ENCODE results near the gene GIPC3. TPM values are rescaled to one million over a fixed set of nuclear protein-coding genes. Genes with fewer than 3 reads are reported as not detected.
A peak's percentile ranks its signal among the peaks of the same experiment; 100 is the strongest.

Gene GIPC3
- polyA plus RNA-seq, 4 donors: 0.54 to 1.1 (median 0.62) TPM; not detected in 1

DNA sequence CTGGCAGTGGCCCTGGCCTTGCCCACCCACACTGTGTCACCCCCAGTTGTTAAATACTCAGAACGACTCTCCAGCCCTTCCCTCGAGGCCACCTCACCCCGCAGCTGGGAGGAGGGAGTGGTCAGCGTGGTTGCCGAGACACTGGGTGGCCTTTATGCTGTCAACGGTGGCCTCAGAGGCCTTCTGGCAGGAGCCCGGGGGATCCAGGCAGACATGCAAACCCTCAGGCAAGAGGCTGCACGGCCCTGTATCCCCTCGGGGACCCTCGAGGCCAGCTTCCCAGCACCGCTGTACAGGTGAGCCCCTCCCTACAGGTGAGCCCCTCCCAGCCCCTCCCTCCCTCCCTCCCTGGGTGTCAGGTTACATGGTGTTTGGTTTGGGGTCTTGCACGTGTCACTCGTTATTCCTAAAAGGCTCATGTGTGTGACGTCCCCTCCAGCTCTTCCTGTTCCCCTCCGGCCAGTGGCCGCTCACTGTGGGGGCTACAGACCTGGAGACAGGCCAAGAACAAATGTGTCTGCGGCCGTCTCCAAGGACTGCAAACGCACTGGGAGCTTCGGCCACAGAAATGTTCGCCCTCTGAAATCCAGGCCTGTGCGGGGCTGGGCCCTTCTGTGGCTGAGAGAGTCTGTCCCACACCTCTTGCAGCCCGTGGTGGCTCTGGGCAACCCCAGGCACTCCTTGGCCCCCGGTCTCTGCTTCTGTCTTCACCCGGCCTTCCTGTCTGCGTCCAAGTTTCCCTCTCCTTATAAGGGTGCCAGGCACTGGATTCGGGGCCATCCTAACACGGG is 46.1 kb upstream of the GIPC3 start, which contains the start of gene TEKTIP1:
Gene TEKTIP1, plus strand, starts transcription at position 210 of the 791 bp plus-strand sequence. Its CDS starts 4 bp downstream, at position 214.
- DNase-seq: no peak

DNA sequence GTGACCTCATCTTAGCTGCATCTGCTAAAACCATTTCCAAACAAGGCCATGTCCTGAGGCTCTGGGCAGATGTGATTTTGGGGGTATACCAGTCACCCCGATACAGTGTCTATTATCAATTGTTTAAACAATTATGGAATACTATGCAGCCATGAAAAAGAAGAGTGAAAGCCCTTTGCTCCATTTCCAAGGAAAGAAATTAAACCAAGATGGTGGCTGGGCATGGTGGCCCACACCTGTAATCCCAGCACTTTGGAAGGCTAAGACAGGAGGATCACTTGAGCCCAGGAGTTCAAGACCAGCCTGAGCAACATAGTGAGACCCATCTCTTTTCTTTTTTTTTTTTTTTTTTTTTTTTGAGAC is 45.5 kb upstream of the GIPC3 start:
- H3K9me3 ChIP-seq (ENCODE audit: control insufficient read depth in 2 of 2, insufficient read depth in 1 of 2, low read depth in 1 of 2, low read length in 1 of 2): peaks cover 0 to 4% of the 10 kb centered on the region in 2 donors
- 83 to 96% (median 93%) methylated on average over 1 of the region's 1 CpG for WGBS, 3 donors
- DNase-seq (no peak), FAIRE-seq (no peak)
- no peak overlapping the region for H3K27ac ChIP-seq (ENCODE audit: low read depth in 1 of 3, low read length in 2 of 3)
- no peak overlapping the region for H3K4me3 ChIP-seq (ENCODE audit: low read depth in 1 of 3, low read length in 3 of 3)
- no peaks in the 10 kb centered on the region for H3K4me1 ChIP-seq (ENCODE audit: control insufficient read depth in 3 of 3, insufficient read depth in 2 of 3, low read depth in 1 of 3, low read length in 2 of 3)
- no peaks in the 10 kb centered on the region for H3K27me3 ChIP-seq (ENCODE audit: control insufficient read depth in 3 of 3, insufficient read depth in 3 of 3, low read length in 3 of 3)
- peaks cover 4 to 70% (median 13%) of the 10 kb centered on the region in 3 donors for H3K36me3 ChIP-seq (ENCODE audit: control insufficient read depth in 3 of 3, insufficient read depth in 2 of 3, low read depth in 1 of 3, low read length in 3 of 3)

More for the DNA sequence above, 46.1 kb upstream of the GIPC3 start, which contains the start of gene TEKTIP1:
- Histone ChIP-seq H3K27ac (ENCODE audit: low read depth in 1 of 3, low read length in 2 of 3) (no peak within 1 kb of the TSS), H3K4me1 (ENCODE audit: control insufficient read depth in 3 of 3, insufficient read depth in 2 of 3, low read depth in 1 of 3, low read length in 2 of 3) (no peaks in the 10 kb centered on the region), H3K27me3 (ENCODE audit: control insufficient read depth in 3 of 3, insufficient read depth in 3 of 3, low read length in 3 of 3) (no peaks in the 10 kb centered on the region), H3K36me3 (ENCODE audit: control insufficient read depth in 3 of 3, insufficient read depth in 2 of 3, low read depth in 1 of 3, low read length in 3 of 3) (peaks cover 8 to 70% (median 19%) of the 10 kb centered on the region in 3 donors), H3K4me3 (ENCODE audit: low read depth in 1 of 3, low read length in 3 of 3) (no peak within 1 kb of the TSS), H3K9me3 (ENCODE audit: control insufficient read depth in 2 of 2, insufficient read depth in 1 of 2, low read depth in 1 of 2, low read length in 1 of 2) (peaks cover 0 to 4% of the 10 kb centered on the region in 2 donors)
- WGBS, 3 donors: 64 to 76% (median 76%) methylated on average over 26 to 28 of the region's 28 CpGs
- FAIRE-seq: no peak

DNA sequence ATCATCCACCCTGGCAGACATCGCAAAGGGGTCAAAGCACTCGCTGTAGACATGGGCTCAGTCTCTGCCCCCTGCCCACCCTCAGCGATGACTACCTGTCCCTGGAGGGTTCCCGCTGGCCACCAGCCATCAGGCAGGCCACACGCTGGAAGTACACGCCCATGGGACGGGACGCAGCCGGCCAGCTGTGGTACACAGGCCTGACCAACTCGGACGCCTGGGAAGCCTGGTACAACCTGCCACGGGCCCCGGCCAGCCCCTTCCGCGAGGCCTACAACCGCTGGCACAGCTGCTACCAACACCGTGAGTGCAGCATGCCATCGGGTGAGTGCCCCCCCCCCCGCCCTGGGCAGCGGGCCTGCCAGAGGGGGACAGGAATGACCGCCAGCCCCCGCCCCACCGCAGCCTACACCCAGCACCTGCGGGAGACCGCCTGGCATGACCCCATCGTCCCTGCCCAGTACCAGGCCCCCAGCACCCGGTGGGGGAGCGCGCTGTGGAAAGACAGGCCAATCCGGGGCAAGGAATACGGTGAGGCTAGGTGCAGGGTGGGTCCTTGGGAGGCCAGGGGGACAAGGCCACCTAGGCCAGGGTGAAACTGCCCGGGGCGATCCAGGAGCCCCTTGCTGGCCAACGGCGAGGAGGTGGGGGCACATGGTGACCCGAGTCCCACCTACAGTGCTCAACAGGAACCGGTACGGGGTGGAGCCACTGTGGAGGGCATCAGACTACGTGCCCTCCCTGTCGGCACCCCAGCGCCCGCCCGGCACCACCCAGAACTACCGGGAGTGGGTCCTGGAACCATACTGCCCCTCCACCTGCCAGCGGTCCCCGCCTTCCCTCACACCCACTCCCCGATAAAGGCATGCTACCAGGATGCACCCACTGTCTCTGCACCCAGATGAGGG is 41.9 kb upstream of the GIPC3 start:
- H3K27ac ChIP-seq (ENCODE audit: low read depth in 1 of 3, low read length in 2 of 3): no peak overlapping the region
- peaks cover 0 to 4% of the 10 kb centered on the region in 2 donors for H3K9me3 ChIP-seq (ENCODE audit: control insufficient read depth in 2 of 2, insufficient read depth in 1 of 2, low read depth in 1 of 2, low read length in 1 of 2)
- FAIRE-seq (no peak), DNase-seq (no peak)
- H3K36me3 ChIP-seq (ENCODE audit: control insufficient read depth in 3 of 3, insufficient read depth in 2 of 3, low read depth in 1 of 3, low read length in 3 of 3): peaks cover 0 to 64% (median 3%) of the 10 kb centered on the region in 3 donors
- H3K4me1 ChIP-seq (ENCODE audit: control insufficient read depth in 3 of 3, insufficient read depth in 2 of 3, low read depth in 1 of 3, low read length in 2 of 3): no peaks in the 10 kb centered on the region
- WGBS, 3 donors: 76 to 86% (median 84%) methylated on average over 37 to 47 of the region's 47 CpGs
- H3K27me3 ChIP-seq (ENCODE audit: control insufficient read depth in 3 of 3, insufficient read depth in 3 of 3, low read length in 3 of 3): no peaks in the 10 kb centered on the region
- H3K4me3 ChIP-seq (ENCODE audit: low read depth in 1 of 3, low read length in 3 of 3): no peak overlapping the region

DNA sequence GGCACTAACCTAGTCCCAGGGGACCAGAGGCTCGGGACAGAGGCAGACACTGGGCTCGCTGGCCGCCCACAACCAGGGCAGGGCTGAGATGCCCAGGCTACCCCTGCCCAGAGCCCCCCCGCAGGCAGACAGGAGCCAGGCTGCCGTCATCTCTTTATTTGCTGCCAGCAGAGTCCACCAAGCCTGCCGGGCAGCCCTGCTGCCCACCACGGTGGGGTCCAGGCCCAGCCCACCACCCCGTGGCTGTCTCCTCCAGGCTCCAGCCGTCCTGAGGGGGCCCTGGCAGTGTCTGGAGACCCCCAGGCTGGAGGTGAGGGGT is 41.3 kb upstream of the GIPC3 start:
- H3K4me3 ChIP-seq (ENCODE audit: low read depth in 1 of 3, low read length in 3 of 3): no peak overlapping the region
- H3K9me3 ChIP-seq (ENCODE audit: control insufficient read depth in 2 of 2, insufficient read depth in 1 of 2, low read depth in 1 of 2, low read length in 1 of 2): peaks cover 0 to 4% of the 10 kb centered on the region in 2 donors
- H3K27ac ChIP-seq (ENCODE audit: low read depth in 1 of 3, low read length in 2 of 3): no peak overlapping the region
- no peaks in the 10 kb centered on the region for H3K4me1 ChIP-seq (ENCODE audit: control insufficient read depth in 3 of 3, insufficient read depth in 2 of 3, low read depth in 1 of 3, low read length in 2 of 3)
- FAIRE-seq (no peak), DNase-seq (no peak)
- whole genome bisulfite sequencing, 3 donors: 85 to 87% (median 85%) methylated on average over 8 to 9 of the region's 9 CpGs
- no peaks in the 10 kb centered on the region for H3K27me3 ChIP-seq (ENCODE audit: control insufficient read depth in 3 of 3, insufficient read depth in 3 of 3, low read length in 3 of 3)
- peaks cover 0 to 64% (median 5%) of the 10 kb centered on the region in 3 donors for H3K36me3 ChIP-seq (ENCODE audit: control insufficient read depth in 3 of 3, insufficient read depth in 2 of 3, low read depth in 1 of 3, low read length in 3 of 3)

DNA sequence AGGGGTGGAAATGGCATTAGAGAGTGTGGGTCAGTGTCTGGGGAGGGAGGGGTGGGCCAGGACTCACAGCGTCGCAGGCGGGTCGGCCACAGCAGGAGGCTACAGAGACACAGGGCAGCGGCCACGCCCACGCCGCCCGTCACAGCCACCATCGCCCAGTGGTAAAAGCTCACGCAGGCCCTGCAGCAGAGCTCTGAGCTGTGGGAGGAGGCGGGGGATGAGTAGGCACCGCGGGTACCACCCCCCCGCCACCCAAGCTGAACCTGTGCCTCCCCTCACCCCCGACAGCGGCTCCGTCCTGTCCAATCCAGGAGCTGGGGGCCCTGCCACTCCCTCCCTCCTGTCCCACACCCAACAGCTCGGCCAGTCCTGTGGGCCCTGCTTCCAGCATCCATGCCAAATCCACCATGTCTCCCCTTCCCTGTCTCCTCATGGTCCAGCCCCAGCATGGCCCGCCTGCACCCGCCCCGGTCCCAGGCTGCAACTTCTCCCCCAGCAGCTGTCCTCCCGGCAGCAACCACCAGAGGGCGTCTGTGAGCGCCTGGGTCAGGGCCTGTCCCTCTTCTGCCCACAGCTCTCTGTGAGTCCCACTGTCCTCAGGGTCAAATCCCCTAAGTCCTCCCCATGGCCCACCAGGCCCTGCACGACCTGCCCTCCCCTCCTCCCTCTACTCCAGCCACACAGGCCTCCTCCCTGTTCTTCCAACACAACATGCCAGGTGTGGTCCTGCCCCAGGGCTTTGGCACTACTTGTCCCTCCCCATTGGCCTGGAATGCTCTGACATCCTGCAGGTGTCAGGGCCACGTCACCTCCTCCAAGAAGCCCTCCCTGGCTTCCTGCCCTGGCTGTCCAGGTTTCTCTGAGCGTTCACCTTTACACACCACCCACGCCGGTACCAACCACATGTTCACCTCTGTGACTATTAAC is 40.3 kb upstream of the GIPC3 start:
- Histone ChIP-seq H3K27ac (ENCODE audit: low read depth in 1 of 3, low read length in 2 of 3) (no peak overlapping the region), H3K36me3 (ENCODE audit: control insufficient read depth in 3 of 3, insufficient read depth in 2 of 3, low read depth in 1 of 3, low read length in 3 of 3) (peaks cover 0 to 57% (median 5%) of the 10 kb centered on the region in 3 donors), H3K27me3 (ENCODE audit: control insufficient read depth in 3 of 3, insufficient read depth in 3 of 3, low read length in 3 of 3) (no peaks in the 10 kb centered on the region), H3K4me1 (ENCODE audit: control insufficient read depth in 3 of 3, insufficient read depth in 2 of 3, low read depth in 1 of 3, low read length in 2 of 3) (no peaks in the 10 kb centered on the region), H3K4me3 (ENCODE audit: low read depth in 1 of 3, low read length in 3 of 3) (no peak overlapping the region), H3K9me3 (ENCODE audit: control insufficient read depth in 2 of 2, insufficient read depth in 1 of 2, low read depth in 1 of 2, low read length in 1 of 2) (no peaks in the 10 kb centered on the region)
- FAIRE-seq: no peak
- WGBS, 3 donors: 36 to 62% (median 56%) methylated on average over 20 to 30 of the region's 30 CpGs
- peak; percentile 60 to 62 for DNase-seq

DNA sequence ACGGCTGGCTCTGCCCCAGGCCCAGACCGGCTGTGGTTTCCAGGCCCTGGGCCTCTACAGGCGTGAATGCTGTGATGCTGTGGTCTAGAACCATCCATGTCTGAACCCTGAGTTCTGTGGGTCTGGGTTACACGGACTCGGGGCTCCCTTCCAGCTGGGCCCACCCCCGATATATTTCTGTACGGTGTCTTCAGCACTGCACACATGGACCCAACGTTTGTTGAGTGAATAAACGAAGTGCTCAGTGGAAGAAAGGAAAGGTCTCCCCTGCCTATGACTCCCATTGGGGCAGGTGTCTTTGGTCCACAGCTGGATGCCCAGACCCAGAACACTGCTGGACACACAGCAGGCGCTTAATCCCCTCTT is 39.6 kb upstream of the GIPC3 start:
- no peak for DNase-seq
- no peaks in the 10 kb centered on the region for H3K4me1 ChIP-seq (ENCODE audit: control insufficient read depth in 3 of 3, insufficient read depth in 2 of 3, low read depth in 1 of 3, low read length in 2 of 3)
- H3K27ac ChIP-seq (ENCODE audit: low read depth in 1 of 3, low read length in 2 of 3): no peak overlapping the region
- no peaks in the 10 kb centered on the region for H3K9me3 ChIP-seq (ENCODE audit: control insufficient read depth in 2 of 2, insufficient read depth in 1 of 2, low read depth in 1 of 2, low read length in 1 of 2)
- no peak for FAIRE-seq
- H3K27me3 ChIP-seq (ENCODE audit: control insufficient read depth in 3 of 3, insufficient read depth in 3 of 3, low read length in 3 of 3): no peaks in the 10 kb centered on the region
- H3K36me3 ChIP-seq (ENCODE audit: control insufficient read depth in 3 of 3, insufficient read depth in 2 of 3, low read depth in 1 of 3, low read length in 3 of 3): peaks cover 0 to 58% (median 5%) of the 10 kb centered on the region in 3 donors
- WGBS, 3 donors: 69 to 77% (median 71%) methylated on average over 10 of the region's 10 CpGs
- no peak overlapping the region for H3K4me3 ChIP-seq (ENCODE audit: low read depth in 1 of 3, low read length in 3 of 3)

DNA sequence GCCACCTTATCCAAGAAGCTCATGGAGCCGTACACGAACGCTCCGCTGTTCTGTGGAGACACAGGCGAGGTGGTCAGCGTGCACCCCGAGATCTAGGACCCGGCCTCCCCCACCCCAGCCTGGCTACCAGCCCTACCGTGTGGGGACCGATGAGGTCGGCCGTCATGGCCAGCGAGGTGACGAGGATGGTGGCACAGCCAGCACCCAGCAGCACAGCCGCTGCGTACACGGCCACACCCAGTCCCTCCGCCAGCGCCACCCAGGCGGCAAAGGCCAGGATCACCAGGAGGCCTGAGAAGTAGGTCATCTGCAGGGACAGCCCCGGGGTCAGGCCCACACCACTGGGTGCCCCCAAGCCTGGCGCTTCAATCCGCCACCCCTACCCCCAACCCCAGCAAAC is 39.2 kb upstream of the GIPC3 start:
- Histone ChIP-seq H3K36me3 (ENCODE audit: control insufficient read depth in 3 of 3, insufficient read depth in 2 of 3, low read depth in 1 of 3, low read length in 3 of 3) (peaks cover 0 to 63% (median 5%) of the 10 kb centered on the region in 3 donors), H3K4me3 (ENCODE audit: low read depth in 1 of 3, low read length in 3 of 3) (no peak overlapping the region), H3K9me3 (ENCODE audit: control insufficient read depth in 2 of 2, insufficient read depth in 1 of 2, low read depth in 1 of 2, low read length in 1 of 2) (no peaks in the 10 kb centered on the region), H3K4me1 (ENCODE audit: control insufficient read depth in 3 of 3, insufficient read depth in 2 of 3, low read depth in 1 of 3, low read length in 2 of 3) (no peaks in the 10 kb centered on the region), H3K27ac (ENCODE audit: low read depth in 1 of 3, low read length in 2 of 3) (no peak overlapping the region), H3K27me3 (ENCODE audit: control insufficient read depth in 3 of 3, insufficient read depth in 3 of 3, low read length in 3 of 3) (no peaks in the 10 kb centered on the region)
- WGBS, 3 donors: 88 to 90% (median 90%) methylated on average over 20 to 23 of the region's 23 CpGs
- FAIRE-seq: no peak
- DNase-seq: no peak

DNA sequence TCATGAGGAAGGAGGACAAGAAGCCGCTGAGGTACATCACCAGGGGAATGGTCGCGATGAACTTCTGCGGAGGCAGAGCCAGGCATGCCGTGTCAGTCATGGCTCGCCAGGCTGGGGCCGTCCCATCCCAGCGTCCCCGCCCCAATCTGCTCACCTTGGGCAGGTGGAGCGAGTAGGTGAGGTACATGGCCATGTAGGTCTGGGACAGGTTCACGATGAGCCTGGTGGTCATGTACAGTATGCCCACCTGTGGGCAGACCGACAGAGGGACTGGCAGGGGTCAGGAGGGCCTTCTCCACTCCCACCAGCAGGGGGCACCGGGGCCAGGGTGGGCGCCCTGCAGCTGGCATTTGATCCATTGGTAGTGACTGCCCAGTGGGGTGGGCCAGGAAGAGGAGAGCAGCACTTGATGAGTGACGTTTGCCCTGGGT is 38.0 kb upstream of the GIPC3 start:
- 86 to 89% (median 88%) methylated on average over 14 to 15 of the region's 15 CpGs for WGBS, 3 donors
- H3K4me3 ChIP-seq (ENCODE audit: low read depth in 1 of 3, low read length in 3 of 3): no peak overlapping the region
- H3K9me3 ChIP-seq (ENCODE audit: control insufficient read depth in 2 of 2, insufficient read depth in 1 of 2, low read depth in 1 of 2, low read length in 1 of 2): no peaks in the 10 kb centered on the region
- H3K4me1 ChIP-seq (ENCODE audit: control insufficient read depth in 3 of 3, insufficient read depth in 2 of 3, low read depth in 1 of 3, low read length in 2 of 3): no peaks in the 10 kb centered on the region
- no peak for DNase-seq
- peaks cover 0 to 63% (median 5%) of the 10 kb centered on the region in 3 donors for H3K36me3 ChIP-seq (ENCODE audit: control insufficient read depth in 3 of 3, insufficient read depth in 2 of 3, low read depth in 1 of 3, low read length in 3 of 3)
- H3K27ac ChIP-seq (ENCODE audit: low read depth in 1 of 3, low read length in 2 of 3): no peak overlapping the region
- no peak for FAIRE-seq
- no peaks in the 10 kb centered on the region for H3K27me3 ChIP-seq (ENCODE audit: control insufficient read depth in 3 of 3, insufficient read depth in 3 of 3, low read length in 3 of 3)

All from small intestine (tissue), 7 donors.